Tongue (tissue), 2 donors: Measurements from ENCODE around the gene KRTAP13-2. TPM values are rescaled to one million over a fixed set of nuclear protein-coding genes. Genes with fewer than 3 reads are reported as not detected.

Source experiments
- DNase-seq: peaks from one replicate; pipeline ENCODE4 v3.0.0-alpha.2; 2015
- total RNA-seq: library from RNA; depleted of rRNA; stranded (reverse); fragments of >200 nt; gene quantifications from one replicate; pipeline ENCODE4 v1.2.3, GENCODE V29; 2014

KRTAP13-2 gene, protein sequence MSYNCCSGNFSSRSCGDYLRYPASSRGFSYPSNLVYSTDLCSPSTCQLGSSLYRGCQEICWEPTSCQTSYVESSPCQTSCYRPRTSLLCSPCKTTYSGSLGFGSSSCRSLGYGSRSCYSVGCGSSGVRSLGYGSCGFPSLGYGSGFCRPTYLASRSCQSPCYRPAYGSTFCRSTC
- not detected for total RNA-seq

DNA sequence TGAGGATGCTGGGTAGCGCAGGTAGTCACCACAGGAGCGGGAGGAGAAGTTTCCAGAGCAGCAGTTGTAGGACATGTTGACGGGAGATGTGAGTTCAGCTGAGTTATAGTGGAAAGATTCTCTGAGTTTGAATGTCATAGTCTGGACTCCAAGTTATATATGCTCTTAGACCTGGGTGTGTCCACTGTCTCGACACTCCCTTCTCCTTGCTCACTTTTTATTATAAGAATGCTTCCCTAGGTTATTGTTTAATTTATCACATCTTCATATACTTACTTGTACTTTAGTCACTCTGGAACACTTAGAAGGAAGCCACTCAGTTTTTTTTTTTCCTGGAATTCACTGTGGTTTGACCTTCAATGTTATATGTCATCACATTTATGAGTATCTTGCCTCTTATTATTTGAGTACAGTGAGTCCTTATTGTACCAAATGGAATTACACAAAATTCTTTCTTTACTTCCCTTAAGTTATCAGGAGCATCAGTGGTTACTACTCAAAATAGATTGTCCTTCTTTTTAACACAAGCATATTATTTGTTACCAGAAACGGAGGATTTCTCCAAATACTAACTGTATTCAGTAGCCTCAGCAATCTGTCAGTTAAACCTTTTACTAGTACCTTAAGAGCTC, at the start of gene KRTAP13-2:
TSS of gene KRTAP13-2 (minus strand) at position 133 of the 632 bp plus-strand sequence. CDS start at position 75, 58 bp downstream.
- DNase-seq: no peak

DNA sequence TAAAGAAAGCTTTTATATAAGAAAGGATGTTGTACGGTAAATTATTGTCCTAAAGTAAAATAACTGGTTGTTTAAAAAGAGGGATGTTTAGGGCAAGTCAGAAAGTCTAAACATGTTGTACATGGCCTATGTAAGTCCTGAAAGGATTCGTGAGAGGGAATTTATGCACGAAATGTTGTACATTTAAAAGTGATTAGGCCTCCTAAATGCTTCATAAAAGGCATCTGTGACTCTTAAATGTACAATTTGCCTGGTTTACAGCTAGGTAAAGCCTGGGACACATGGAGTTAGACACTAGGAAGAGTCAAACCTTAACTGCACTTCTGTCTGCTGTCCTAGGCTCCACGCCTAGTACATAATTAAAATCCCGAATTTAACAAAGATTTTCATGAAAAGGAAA, 43.9 kb upstream of the KRTAP13-2 start:
- no peak for DNase-seq

DNA sequence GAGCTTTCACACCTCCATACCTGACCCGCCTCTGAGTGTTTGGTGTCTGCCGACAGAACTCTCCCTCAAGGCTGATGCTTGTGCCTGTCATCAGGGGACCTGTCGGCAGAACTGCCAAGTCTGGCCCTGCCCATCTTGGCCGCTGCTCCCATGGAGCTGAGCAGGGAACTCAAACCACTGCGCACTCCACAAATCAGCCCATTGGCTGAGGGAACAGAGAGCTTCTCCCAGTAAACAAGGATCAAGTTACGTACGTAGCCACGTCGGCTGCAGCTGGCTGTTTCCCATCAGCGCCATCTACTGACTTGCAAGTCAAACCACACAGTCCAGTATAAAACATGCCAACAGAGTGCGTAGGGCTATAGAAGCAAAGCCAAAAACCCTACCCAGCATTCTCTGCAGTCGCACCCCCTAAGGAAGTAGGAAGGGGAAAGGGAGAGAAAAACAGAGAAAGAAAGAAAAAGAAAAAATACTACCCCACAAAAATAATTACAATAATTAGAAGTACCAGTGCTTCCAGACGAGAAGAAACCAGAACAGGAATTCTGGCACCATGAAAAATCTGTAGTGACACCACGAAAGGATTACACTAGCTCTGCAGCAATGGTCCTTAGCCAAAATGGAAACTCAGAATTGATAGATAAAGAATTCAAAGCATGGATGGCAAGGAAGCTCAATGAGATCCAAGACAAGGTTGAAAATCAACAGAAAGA, 36.9 kb upstream of the KRTAP13-2 start:
- peak; percentile 24 for DNase-seq

- no peak for DNase-seq
Observed at GRCh38 chr21:30395731-30396130, 23.7 kb upstream of the KRTAP13-2 start, which contains the start of gene KRTAP13-1. KRTAP13-1 (plus strand) TSS chr21:30396031; CDS start chr21:30396087, 56 bp downstream.

- DNase-seq: peak; percentile 37
Observed at GRCh38 chr21:30391492-30392025, 19.5 kb upstream of the KRTAP13-2 start.

DNA sequence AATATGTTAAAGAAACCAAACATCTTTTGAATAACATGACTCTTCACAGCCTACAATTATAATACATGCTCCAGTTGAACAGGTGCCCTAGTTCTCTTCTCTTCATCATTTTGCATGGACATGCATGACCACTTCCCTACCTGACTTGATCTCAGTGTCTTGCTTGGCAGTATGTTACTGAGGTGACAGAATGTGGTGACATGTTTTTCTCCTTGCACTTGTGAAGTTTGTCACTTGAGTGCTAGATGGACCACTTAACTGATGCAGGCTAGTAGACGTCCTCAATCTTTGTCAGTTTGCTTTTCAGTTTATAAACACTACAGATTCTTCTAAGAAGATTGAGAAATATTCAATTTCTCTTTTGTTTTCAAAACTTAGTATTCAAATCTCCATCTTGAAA, 10.1 kb upstream of the KRTAP13-2 start:
- DNase-seq: no peak

DNA sequence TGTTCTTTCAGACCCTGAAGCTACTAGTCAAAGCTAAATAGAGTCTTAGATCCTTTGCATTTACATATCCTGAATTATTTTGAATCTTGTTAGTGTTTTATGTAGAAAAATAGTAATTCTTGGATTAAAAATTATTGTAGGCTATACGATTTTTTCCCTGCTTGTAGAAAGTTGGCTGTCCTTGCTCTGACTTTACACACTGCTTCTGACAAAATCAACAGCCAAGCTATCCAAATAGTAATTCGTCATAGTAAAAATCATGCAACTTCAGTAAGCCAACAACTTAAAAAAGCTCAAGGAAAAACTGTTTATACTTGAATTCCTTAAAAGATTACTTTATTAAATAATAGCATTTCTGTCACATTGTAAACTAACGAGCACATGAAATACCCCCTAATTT, 16.2 kb downstream of the KRTAP13-2 start:
- DNase-seq: no peak

GRCh38 chr21:30354308-30355005, 17.6 kb downstream of the KRTAP13-2 start:
- no peak for DNase-seq

- DNase-seq: no peak
Observed at GRCh38 chr21:30351534-30351933, 20.5 kb downstream of the KRTAP13-2 start.

- no peak for DNase-seq
Observed at GRCh38 chr21:30349572-30349971, 22.5 kb downstream of the KRTAP13-2 start.

DNA sequence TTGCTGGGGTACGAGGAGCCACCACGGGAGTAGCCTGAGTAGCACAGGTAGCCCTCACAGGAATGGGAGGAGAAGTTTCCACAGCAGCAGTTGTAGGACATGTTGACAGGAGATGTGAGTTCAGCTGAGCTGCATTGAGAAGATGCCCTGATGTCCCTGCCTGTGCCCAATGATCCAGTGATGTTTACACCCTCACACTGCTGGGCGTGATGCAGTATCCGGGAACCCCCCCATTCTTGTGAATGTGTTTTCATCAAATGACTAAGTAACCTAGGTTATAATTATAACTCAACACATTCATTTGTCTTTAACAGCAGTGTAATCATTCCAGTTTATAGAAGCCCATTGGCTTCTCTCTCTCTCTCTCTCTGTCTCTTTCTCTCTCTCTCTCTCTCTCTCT, 23.6 kb downstream of the KRTAP13-2 start, which contains the start of gene KRTAP23-1:
TSS of gene KRTAP23-1 (minus strand) at position 101 of the 400 bp plus-strand sequence. CDS start at position 101, 0 bp downstream.
- no peak for DNase-seq

GRCh38 chr21:30345014-30345413, 27.1 kb downstream of the KRTAP13-2 start:
- DNase-seq: no peak

DNA sequence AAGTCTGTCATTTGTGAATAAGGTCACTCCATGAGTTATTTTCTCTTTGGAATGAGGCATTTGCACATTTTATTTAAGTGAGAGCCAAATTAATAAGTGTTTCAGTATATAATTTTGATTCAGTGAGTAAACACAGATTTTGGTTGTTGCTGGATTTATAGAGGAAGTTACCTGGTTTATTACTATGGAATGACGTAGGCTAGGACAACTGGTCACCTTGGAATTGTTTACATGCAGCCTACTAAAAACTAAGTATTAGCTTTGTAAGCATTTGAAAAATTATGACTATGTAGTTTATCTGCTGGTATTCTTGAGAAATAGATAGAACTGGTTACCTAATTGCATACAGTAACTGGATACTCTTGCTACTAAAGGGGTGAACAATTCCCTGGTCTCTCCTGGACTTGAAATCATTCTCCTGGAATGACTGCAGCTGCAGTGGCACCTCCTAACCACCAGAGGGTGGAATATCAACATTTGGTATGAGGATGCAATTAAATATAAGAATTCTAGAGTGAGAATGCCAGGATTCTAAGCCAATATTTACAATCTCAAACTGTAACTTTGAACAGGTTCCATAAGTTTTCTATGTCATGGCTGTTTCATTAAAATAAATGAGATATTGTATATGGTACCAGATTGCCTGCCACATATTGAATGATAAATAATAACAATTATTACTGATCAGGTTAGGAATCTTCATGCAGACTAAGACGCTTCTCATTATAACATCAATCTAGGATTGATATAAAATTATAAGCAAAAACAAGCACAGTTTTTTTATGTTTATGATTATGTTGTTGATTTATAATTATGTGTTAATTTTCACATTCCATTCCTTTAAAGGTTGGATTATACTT, 31.1 kb downstream of the KRTAP13-2 start:
- peak; percentile 45 for DNase-seq

DNA sequence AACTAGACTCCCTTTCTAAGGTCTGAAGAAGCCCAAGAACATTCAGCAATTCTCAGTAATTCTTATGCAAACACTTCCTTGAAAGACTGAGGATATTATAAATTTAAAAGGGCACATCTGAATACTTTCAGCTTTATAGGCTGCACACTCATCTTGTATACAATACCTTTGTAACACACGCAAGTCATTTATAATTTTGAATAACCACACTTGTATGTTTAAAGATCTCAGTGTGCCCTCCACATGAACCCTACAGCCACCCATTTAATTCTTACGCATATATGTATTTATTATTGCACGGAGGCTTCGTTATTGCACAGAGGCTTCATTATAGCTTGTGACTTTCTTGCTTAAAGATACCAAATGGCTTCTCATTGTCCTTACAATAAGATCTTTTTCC, 33.4 kb downstream of the KRTAP13-2 start:
- DNase-seq: no peak

DNA sequence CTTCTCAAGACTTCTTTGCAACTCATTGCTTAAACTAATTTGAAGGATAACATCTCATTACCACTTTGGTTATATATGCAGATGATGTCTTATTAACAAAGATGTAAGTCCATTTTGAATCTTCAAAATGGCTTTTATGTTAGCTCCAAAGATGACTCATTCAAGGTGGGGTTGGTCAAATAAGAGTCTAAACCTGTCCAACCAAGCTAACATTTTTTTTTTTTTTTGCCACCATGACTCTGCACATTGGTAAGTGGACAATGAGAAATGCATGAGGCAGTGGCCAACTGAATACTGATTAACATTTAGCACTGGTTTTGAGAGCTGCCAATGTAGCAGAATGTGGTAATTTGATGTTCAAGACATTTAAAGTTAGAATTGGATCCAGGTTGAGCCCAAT, 34.3 kb downstream of the KRTAP13-2 start:
- DNase-seq: no peak

GRCh38 chr21:30337276-30337744, 34.8 kb downstream of the KRTAP13-2 start, which contains the start of gene KRTAP27-1:
KRTAP27-1 (minus strand) TSS chr21:30337694; CDS start chr21:30337668, 26 bp downstream.
- DNase-seq: no peak

DNA sequence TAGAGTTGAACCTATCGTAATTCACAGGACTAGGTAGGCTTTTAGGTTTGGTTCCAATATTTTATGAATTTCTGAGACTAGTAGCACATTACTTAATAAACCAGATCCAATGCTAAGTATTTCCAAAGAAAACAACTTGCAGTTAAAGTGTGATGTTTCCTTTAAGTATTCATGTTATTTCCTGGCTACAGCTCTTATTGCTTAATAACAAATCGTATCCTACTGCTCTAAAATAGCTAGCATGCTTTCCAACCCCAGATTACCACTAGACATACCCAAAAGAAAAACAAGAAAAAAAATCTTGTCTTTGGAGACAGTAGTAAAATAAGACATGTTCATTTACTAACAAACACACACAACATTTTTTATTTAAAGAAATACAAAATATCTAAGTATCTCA, 35.5 kb downstream of the KRTAP13-2 start:
- no peak for DNase-seq

GRCh38 chr21:30333736-30334135, 38.3 kb downstream of the KRTAP13-2 start:
- DNase-seq: no peak

DNA sequence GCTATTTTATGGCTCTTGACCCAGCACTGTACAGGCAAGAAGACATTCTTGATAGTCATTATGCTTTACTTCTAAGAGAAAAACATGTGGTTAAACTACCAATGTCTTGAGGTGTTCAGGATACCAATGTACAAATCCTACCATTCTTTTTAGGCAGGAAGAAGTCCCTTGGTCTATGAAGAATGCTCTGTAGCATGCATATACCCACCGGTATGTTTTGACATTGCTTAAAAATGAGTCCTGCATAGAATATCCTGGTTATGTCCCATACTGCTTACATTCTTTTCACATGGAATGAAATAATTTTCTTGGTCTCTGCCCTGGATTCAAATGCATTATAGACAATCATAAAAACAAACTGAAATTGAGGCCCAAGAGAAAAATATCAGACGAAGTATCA, 39.4 kb downstream of the KRTAP13-2 start:
- DNase-seq: no peak

- DNase-seq: no peak
Observed at GRCh38 chr21:30329203-30329875, 42.7 kb downstream of the KRTAP13-2 start.

GRCh38 chr21:30326390-30326789, 45.7 kb downstream of the KRTAP13-2 start:
- no peak for DNase-seq
